Nephron progenitor cell (in vitro differentiated cells): ENCODE results near the gene TAF1B.

Experiments
- DNase-seq: peaks from one replicate; pipeline ENCODE4 v3.0.0; 2021
- H3K27ac Mint-ChIP-seq: 2 replicates; pipeline ENCODE4 v1.8.0; 2021; ENCODE audit warnings: mild to moderate bottlenecking, moderate library complexity, mixed read lengths
- H3K27me3 Mint-ChIP-seq: 2 replicates; pipeline ENCODE4 v1.8.0; 2021; ENCODE audit warnings: mild to moderate bottlenecking, low read depth, mixed read lengths; ENCODE audit not compliant: poor library complexity
- H3K36me3 Mint-ChIP-seq: 2 replicates; pipeline ENCODE4 v1.8.0; 2021; ENCODE audit warnings: low read depth, mixed read lengths
- H3K4me1 Mint-ChIP-seq: 2 replicates; pipeline ENCODE4 v1.8.0; 2021; ENCODE audit warnings: mixed read lengths
- H3K4me3 Mint-ChIP-seq: 2 replicates; pipeline ENCODE4 v1.8.0; 2021; ENCODE audit warnings: mild to moderate bottlenecking, moderate library complexity, mixed read lengths
- H3K9me3 Mint-ChIP-seq: 2 replicates; pipeline ENCODE4 v1.8.0; 2021; ENCODE audit warnings: mild to moderate bottlenecking, moderate library complexity, mixed read lengths
- CTCF ChIP-seq: fragments of 200-600 bp; sonication (generic); IDR thresholded peaks from 2 replicates; pipeline ENCODE4 v1.5.0; 2021; ENCODE audit warnings: antibody characterized with exemption

Gene TAF1B

DNA sequence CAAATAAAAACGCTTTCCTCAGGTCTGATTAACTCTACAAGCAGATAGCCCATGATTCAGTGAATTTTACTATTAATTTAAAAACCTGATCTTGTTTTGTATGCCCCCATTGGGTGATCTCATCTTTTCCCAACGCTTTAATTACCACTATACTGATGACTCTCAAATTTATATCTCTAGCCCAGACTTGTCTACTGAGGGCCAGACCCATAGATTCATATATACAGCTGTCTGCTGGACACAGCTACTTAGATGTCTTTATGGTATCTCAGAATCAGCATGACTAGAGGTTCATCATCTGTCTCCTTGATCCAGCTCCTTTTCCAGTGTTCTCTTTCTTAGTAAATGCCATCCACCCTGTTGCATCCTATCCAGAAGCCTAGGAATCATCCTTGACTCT is 33.8 kb downstream of the TAF1B start:
- Mint-ChIP-seq H3K4me3 (no peak overlapping the region), H3K4me1 (no peaks in the 10 kb centered on the region), H3K27ac (no peak overlapping the region), H3K36me3 (peaks cover 59% of the 10 kb centered on the region), H3K9me3 (no peaks in the 10 kb centered on the region), H3K27me3 (no peaks in the 10 kb centered on the region)
- no peak for TF ChIP-seq CTCF
- DNase-seq: no peak

GRCh38 chr2:9877726-9878125 is 34.5 kb downstream of the TAF1B start:
- Mint-ChIP-seq H3K27ac (no peak overlapping the region), H3K4me3 (no peak overlapping the region), H3K9me3 (no peaks in the 10 kb centered on the region), H3K4me1 (no peaks in the 10 kb centered on the region), H3K27me3 (no peaks in the 10 kb centered on the region), H3K36me3 (peaks cover 55% of the 10 kb centered on the region)
- TF ChIP-seq CTCF: no peak
- DNase-seq: no peak

DNA sequence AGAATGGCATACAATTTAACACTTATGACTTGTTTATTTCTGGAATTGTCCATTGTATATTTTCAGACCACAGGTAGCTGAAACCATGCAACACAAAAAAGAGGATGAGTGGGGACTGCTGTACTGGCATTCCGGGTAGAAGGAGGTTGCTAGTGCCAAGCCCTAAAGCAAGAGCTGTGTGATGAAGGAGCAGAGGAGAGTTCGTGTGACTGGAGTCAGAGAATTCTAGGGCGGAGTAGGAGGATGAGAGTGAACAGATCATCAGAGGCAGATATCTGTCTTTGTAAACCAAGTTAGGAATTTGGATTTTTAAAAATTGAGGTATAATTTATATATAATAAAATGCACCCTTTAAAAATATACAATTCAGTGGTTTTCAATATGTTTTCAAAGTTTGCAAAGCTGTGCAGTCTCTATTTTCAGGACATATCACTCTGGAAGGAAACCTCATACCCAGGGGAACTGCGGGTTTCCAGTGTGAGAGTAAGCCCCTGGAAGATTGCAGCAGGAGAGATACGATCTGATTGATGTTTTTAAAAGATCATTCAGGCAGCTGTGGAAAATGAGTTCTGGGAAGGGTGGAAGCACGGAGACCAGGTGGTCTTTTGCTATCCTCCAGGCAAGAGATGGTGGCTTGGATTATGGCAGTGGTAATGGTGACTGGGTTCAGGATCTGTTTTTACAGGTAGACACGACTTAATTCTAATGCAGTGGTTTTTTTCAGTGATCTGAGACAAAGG is 36.4 kb downstream of the TAF1B start:
- no peak for TF ChIP-seq CTCF
- peak overlapping the region; percentile 80 for H3K27ac Mint-ChIP-seq
- H3K36me3 Mint-ChIP-seq: peaks cover 46% of the 10 kb centered on the region
- H3K9me3 Mint-ChIP-seq: no peaks in the 10 kb centered on the region
- DNase-seq: no peak
- H3K27me3 Mint-ChIP-seq: no peaks in the 10 kb centered on the region
- no peaks in the 10 kb centered on the region for H3K4me1 Mint-ChIP-seq
- H3K4me3 Mint-ChIP-seq: no peak overlapping the region

GRCh38 chr2:9883897-9884296 is 40.6 kb downstream of the TAF1B start:
- Mint-ChIP-seq H3K27ac (no peak overlapping the region), H3K36me3 (peaks cover 62% of the 10 kb centered on the region), H3K27me3 (peaks cover 4% of the 10 kb centered on the region)

GRCh38 chr2:9884436-9884835 is 41.2 kb downstream of the TAF1B start:
- Mint-ChIP-seq H3K27me3 (peaks cover 4% of the 10 kb centered on the region), H3K4me1 (no peaks in the 10 kb centered on the region), H3K27ac (no peak overlapping the region), H3K4me3 (no peak overlapping the region), H3K9me3 (peaks cover 22% of the 10 kb centered on the region), H3K36me3 (peaks cover 64% of the 10 kb centered on the region)
- DNase-seq: no peak
- TF ChIP-seq CTCF: no peak

More at GRCh38 chr2:9883897-9884296, 40.6 kb downstream of the TAF1B start:
- no peak for TF ChIP-seq CTCF
- Mint-ChIP-seq H3K4me3 (no peak overlapping the region), H3K9me3 (peaks cover 22% of the 10 kb centered on the region), H3K4me1 (no peaks in the 10 kb centered on the region)
- DNase-seq: no peak
